HS-27A (cell line): ENCODE results near the gene CDIPT.

ENCODE experiments used
- DNase-seq: peaks from one replicate; pipeline ENCODE4 v3.0.0-alpha.2; 2012; ENCODE audit warnings: low read depth, missing footprints

The CDIPT gene

DNA sequence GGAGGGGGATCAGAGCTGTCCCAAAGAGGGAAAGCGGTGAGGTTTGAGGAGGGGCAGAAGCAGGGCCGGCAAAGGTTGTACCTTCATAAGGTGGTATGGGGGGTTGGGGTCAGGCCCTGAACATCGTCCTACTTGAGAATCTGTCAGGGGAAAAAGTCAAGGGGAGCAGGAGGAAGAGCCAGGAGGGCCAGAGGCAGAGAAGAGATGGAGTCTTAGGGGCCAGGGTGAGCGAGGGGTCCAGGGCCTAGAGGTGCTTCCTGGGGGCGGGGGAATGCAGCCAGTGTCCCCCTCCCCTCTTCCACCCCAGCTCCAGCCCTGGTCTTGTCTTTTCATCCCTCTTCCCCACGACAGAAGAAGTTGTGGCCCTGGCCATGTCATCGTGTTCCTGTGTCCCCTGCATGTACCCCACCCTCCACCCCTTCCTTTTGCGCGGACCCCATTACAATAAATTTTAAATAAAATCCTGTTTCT is 52.3 kb downstream of the CDIPT start:
- no peak for DNase-seq

DNA sequence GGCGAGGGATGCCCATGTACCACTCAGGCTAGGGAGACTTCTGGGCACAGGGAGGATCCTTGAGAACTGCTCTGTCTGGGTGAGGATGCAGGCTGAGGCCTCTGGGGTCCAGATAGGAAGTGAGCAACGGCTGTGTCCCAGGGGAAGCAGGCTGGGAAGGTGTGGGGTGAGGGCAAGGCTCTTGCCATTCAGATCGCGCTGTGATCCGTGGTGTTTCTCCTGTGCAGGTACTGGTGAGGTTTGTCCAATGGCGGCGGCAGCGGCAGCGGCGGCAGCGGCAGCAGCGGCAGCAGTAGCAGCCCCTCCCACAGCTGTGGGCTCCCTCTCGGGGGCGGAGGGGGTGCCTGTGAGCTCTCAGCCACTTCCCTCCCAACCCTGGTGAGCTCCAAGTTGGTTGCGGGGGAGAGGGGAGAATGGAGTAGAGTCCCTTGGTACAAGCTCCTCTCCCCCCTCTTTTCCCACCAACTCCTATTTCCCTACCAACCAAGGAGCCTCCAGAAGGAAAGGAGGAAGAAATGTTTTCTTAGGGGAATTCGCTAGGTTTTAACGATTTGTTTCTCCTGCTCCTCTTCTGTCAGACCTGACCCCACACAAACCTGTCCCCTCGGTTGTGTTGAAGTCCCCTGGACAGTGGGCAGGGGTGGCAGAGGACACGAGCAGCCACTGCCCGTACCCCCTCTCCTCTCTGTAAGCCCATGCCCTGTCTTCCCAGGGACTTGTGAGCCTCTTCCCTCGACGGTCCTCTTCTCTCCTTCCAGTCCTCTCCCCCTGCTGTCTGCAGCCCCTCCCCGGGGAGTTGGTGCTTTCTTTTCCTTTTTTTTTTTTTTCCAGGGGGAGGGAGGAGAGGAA is 53.0 kb downstream of the CDIPT start:
- no peak for DNase-seq

DNA sequence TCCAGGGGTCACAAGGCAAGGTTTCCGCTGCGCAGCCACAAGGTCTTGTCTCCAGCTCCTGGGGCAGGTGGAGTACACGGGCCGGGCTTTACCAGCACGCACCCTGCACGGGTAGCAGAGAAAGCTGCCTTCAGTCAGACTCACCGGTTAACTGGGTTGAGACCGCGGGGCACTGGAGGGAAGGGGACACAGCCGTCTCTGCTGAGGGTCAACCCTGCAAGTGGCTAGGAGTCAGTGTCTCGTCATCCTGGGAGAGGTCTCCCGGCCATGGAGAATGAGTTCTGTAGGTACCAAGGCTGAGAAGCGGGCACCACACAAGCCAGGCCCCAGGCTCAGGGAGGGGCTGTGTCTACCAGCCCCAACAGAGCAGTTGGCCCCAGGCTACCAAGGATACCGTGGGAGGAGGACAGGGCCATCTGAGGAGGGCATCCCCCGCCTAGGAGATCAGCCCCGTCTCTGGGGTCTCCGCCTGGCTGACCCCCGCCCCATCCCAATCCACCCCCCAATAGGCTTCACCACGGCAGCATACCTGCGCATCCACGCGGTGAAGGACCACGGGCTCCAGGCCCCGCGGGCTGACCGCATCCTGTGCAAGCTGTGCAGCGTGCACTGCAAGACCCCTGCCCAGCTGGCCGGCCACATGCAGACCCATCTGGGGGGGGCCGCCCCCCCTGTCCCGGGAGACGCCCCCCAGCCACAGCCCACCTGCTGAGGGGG is 53.8 kb downstream of the CDIPT start:
- no peak for DNase-seq
